DOHH2 (cell line): Measurements from ENCODE around the gene TTC33.

Experiments used
- H3F3A ChIP-seq: fragments of 200-600 bp; sonication (generic), shearing (Covaris generic); 2 replicates; pipeline ENCODE4 v1.6.0; 2016; ENCODE audit warnings: antibody characterized with exemption, mild to moderate bottlenecking; ENCODE audit not compliant: control insufficient read depth, insufficient read depth
- H3K27ac ChIP-seq: fragments of 200-600 bp; sonication (generic); 2 replicates; pipeline ENCODE4 v1.5.1; 2014; ENCODE audit warnings: low read depth, mild to moderate bottlenecking, low read length, moderate library complexity
- H3K27me3 ChIP-seq: fragments of 200-600 bp; sonication (generic); 2 replicates; pipeline ENCODE4 v1.6.1; 2014; ENCODE audit warnings: mild to moderate bottlenecking, low read length, mixed read lengths; ENCODE audit not compliant: control insufficient read depth
- H3K36me3 ChIP-seq: fragments of 200-600 bp; sonication (generic); 2 replicates; pipeline ENCODE4 v1.6.1; 2014; ENCODE audit warnings: mild to moderate bottlenecking, low read length, moderate library complexity, mixed read lengths; ENCODE audit not compliant: control insufficient read depth
- H3K4me1 ChIP-seq: fragments of 200-600 bp; sonication (generic); 2 replicates; pipeline ENCODE4 v1.6.1; 2014; ENCODE audit warnings: mild to moderate bottlenecking, low read length, mixed read lengths; ENCODE audit not compliant: control insufficient read depth
- H3K4me2 ChIP-seq: fragments of 200-600 bp; sonication (generic); 2 replicates; pipeline ENCODE4 v1.6.0; 2014; ENCODE audit warnings: mild to moderate bottlenecking, low read length, moderate library complexity
- H3K4me3 ChIP-seq: fragments of 200-600 bp; sonication (generic); 2 replicates; pipeline ENCODE4 v1.5.1; 2014; ENCODE audit warnings: mild to moderate bottlenecking, low read length, mixed read lengths
- H3K79me2 ChIP-seq: fragments of 200-600 bp; sonication (generic); 2 replicates; pipeline ENCODE4 v1.6.1; 2014; ENCODE audit warnings: mild to moderate bottlenecking, low read length, mixed read lengths; ENCODE audit not compliant: control insufficient read depth
- H3K9me2 ChIP-seq: fragments of 200-600 bp; sonication (generic); replicated peaks from 2 replicates; pipeline ENCODE4 v1.6.1; 2014; ENCODE audit warnings: mild to moderate bottlenecking, low read length, mixed read lengths; ENCODE audit not compliant: control insufficient read depth
- H3K9me3 ChIP-seq: fragments of 200-600 bp; sonication (generic); 2 replicates; pipeline ENCODE4 v1.6.1; 2014; ENCODE audit warnings: antibody characterized with exemption, low read length, mixed read lengths; ENCODE audit not compliant: control insufficient read depth, insufficient read depth
- H4K20me1 ChIP-seq: fragments of 200-600 bp; sonication (generic); 2 replicates; pipeline ENCODE4 v1.6.0; 2014; ENCODE audit warnings: low read depth, mild to moderate bottlenecking, antibody characterized with exemption, low read length, moderate library complexity; ENCODE audit not compliant: control insufficient read depth, insufficient read depth
- CTCF ChIP-seq: fragments of 200-600 bp; sonication (generic); IDR thresholded peaks from one replicate; pipeline ENCODE4 v1.5.1; 2014; ENCODE audit warnings: antibody characterized with exemption, mild to moderate bottlenecking, low read depth, low read length; ENCODE audit not compliant: poor library complexity, severe bottlenecking
- EZH2phosphoT487 ChIP-seq: fragments of 200-600 bp; sonication (generic); IDR thresholded peaks from 2 replicates; pipeline ENCODE4 v1.6.1; 2017; ENCODE audit warnings: borderline replicate concordance, mild to moderate bottlenecking, antibody characterized with exemption, low read length, moderate library complexity, mixed read lengths

Gene TTC33

GRCh38 chr5:40499518-40500273, 256.1 kb downstream of the TTC33 start:
- Histone ChIP-seq H3K27ac (no peak overlapping the region), H3F3A (no peaks in the 10 kb centered on the region), H3K36me3 (no peaks in the 10 kb centered on the region), H3K9me2 (no peaks in the 10 kb centered on the region), H4K20me1 (no peaks in the 10 kb centered on the region), H3K4me2 (no peak overlapping the region), H3K27me3 (no peaks in the 10 kb centered on the region), H3K4me3 (no peak overlapping the region), H3K4me1 (peaks cover 16% of the 10 kb centered on the region), H3K79me2 (no peaks in the 10 kb centered on the region), H3K9me3 (no peaks in the 10 kb centered on the region)
- TF ChIP-seq EZH2phosphoT487 (no peak), CTCF (no peak)

- H3K4me3 ChIP-seq: no peak overlapping the region
- TF ChIP-seq EZH2phosphoT487: no peak
- no peak for TF ChIP-seq CTCF
- H3F3A ChIP-seq: no peaks in the 10 kb centered on the region
- H3K36me3 ChIP-seq: no peaks in the 10 kb centered on the region
- H3K27me3 ChIP-seq: no peaks in the 10 kb centered on the region
- H4K20me1 ChIP-seq: no peaks in the 10 kb centered on the region
- no peak overlapping the region for H3K27ac ChIP-seq
- H3K4me1 ChIP-seq: peaks cover 15% of the 10 kb centered on the region
- H3K79me2 ChIP-seq: no peaks in the 10 kb centered on the region
- H3K9me2 ChIP-seq: no peaks in the 10 kb centered on the region
- H3K9me3 ChIP-seq: no peaks in the 10 kb centered on the region
- H3K4me2 ChIP-seq: no peak overlapping the region
These were observed 256.8 kb downstream of the TTC33 start for GRCh38 chr5:40499007-40499406.

- H3K9me2 ChIP-seq: no peaks in the 10 kb centered on the region
- H3K4me3 ChIP-seq: no peak overlapping the region
- no peaks in the 10 kb centered on the region for H3K36me3 ChIP-seq
- H3K9me3 ChIP-seq: no peaks in the 10 kb centered on the region
- H3K27me3 ChIP-seq: no peaks in the 10 kb centered on the region
- H3F3A ChIP-seq: no peaks in the 10 kb centered on the region
- H3K4me1 ChIP-seq: 0 out of 2 replicates have a peak, but pooled peaks cover under 1% of the 10 kb centered on the region
- H3K4me2 ChIP-seq: no peak overlapping the region
- no peaks in the 10 kb centered on the region for H3K79me2 ChIP-seq
- H3K27ac ChIP-seq: no peak overlapping the region
- no peaks in the 10 kb centered on the region for H4K20me1 ChIP-seq
- TF ChIP-seq EZH2phosphoT487 (no peak), CTCF (no peak)
These were observed 258.2 kb downstream of the TTC33 start for GRCh38 chr5:40497573-40497972.
